ENCODE measurements around the gene TRIM22. TPM values are rescaled to one million over a fixed set of nuclear protein-coding genes. Genes with fewer than 3 reads are reported as not detected.
"Not testable (repeated sequence)": the region's sequence is repeated elsewhere in the genome, so short reads cannot be mapped to it uniquely, and the experiment has no call there.

The TRIM22 gene
- total RNA-seq, 1 donor from 2014 or later: 167 TPM

GRCh38 chr11:5713695-5714094 lies 24.1 kb downstream of the TRIM22 start:
- Histone ChIP-seq H3K9me3 (ENCODE audit: insufficient read depth, low read depth, low read length) (no peaks in the 10 kb centered on the region), H3K36me3 (ENCODE audit: insufficient read depth, low read length) (peaks cover 3% of the 10 kb centered on the region), H3K4me1 (ENCODE audit: insufficient read depth, low read length) (no peaks in the 10 kb centered on the region), H3K4me3 (ENCODE audit: insufficient read depth, low read depth, low read length) (no peak overlapping the region), H3K27me3 (ENCODE audit: insufficient read depth, low read length) (no peaks in the 10 kb centered on the region), H3K4me2 (ENCODE audit: low read length) (no peak overlapping the region), H3K27ac (ENCODE audit: low read depth, low read length) (no peak overlapping the region), H4K20me1 (ENCODE audit: insufficient read depth, low read length) (no peaks in the 10 kb centered on the region), H3K79me2 (ENCODE audit: insufficient read depth, low read length) (no peaks in the 10 kb centered on the region), H3K9ac (ENCODE audit: low read length) (no peak overlapping the region), H2AFZ (ENCODE audit: low read depth, low read length) (no peak overlapping the region)
- DNase-seq (ENCODE audit: low read depth) (peak; percentile 34), FAIRE-seq (no peak)
- Mint-ChIP-seq H3K36me3 (ENCODE audit: low read depth, unreplicated experiment) (peaks cover 12% of the 10 kb centered on the region), H3K27me3 (ENCODE audit: low read depth, unreplicated experiment) (no peaks in the 10 kb centered on the region), H3K4me3 (ENCODE audit: unreplicated experiment) (no peak overlapping the region), H3K4me1 (ENCODE audit: low read depth, unreplicated experiment) (no peaks in the 10 kb centered on the region), H3K9me3 (ENCODE audit: unreplicated experiment) (no peaks in the 10 kb centered on the region), H3K27ac (ENCODE audit: unreplicated experiment) (no peak overlapping the region)
- TF ChIP-seq CTCF (IDR thresholded peaks at IDR 0.05; ENCODE audit: insufficient read depth, low read depth, low read length) (no peak), EZH2 (IDR thresholded peaks at IDR 0.05; ENCODE audit: insufficient read depth, low read length) (no peak)

GRCh38 chr11:5716518-5716917 lies 26.9 kb downstream of the TRIM22 start:
- H2AFZ ChIP-seq (ENCODE audit: low read depth, low read length); H3K9ac ChIP-seq (ENCODE audit: low read length); H3K79me2 ChIP-seq (ENCODE audit: insufficient read depth, low read length); H3K27ac ChIP-seq (ENCODE audit: low read depth, low read length); H3K4me2 ChIP-seq (ENCODE audit: low read length); H3K4me1 Mint-ChIP-seq (ENCODE audit: low read depth, unreplicated experiment); H3K4me3 Mint-ChIP-seq (ENCODE audit: unreplicated experiment); H3K27me3 ChIP-seq (ENCODE audit: insufficient read depth, low read length); H3K27ac Mint-ChIP-seq (ENCODE audit: unreplicated experiment); DNase-seq (ENCODE audit: low read depth); H3K27me3 Mint-ChIP-seq (ENCODE audit: low read depth, unreplicated experiment); H3K9me3 Mint-ChIP-seq (ENCODE audit: unreplicated experiment); H3K36me3 ChIP-seq (ENCODE audit: insufficient read depth, low read length); FAIRE-seq; H3K36me3 Mint-ChIP-seq (ENCODE audit: low read depth, unreplicated experiment); H3K4me1 ChIP-seq (ENCODE audit: insufficient read depth, low read length); H3K9me3 ChIP-seq (ENCODE audit: insufficient read depth, low read depth, low read length); H4K20me1 ChIP-seq (ENCODE audit: insufficient read depth, low read length); H3K4me3 ChIP-seq (ENCODE audit: insufficient read depth, low read depth, low read length): not testable (repeated sequence)

GRCh38 chr11:5719703-5720495 lies 30.3 kb downstream of the TRIM22 start:
- Histone ChIP-seq H3K79me2 (ENCODE audit: insufficient read depth, low read length) (no peaks in the 10 kb centered on the region), H4K20me1 (ENCODE audit: insufficient read depth, low read length) (no peaks in the 10 kb centered on the region), H3K4me1 (ENCODE audit: insufficient read depth, low read length) (no peaks in the 10 kb centered on the region), H3K4me3 (ENCODE audit: insufficient read depth, low read depth, low read length) (no peak overlapping the region), H3K9me3 (ENCODE audit: insufficient read depth, low read depth, low read length) (no peaks in the 10 kb centered on the region), H3K27ac (ENCODE audit: low read depth, low read length) (no peak overlapping the region), H2AFZ (ENCODE audit: low read depth, low read length) (no peak overlapping the region), H3K36me3 (ENCODE audit: insufficient read depth, low read length) (no peaks in the 10 kb centered on the region), H3K9ac (ENCODE audit: low read length) (no peak overlapping the region), H3K27me3 (ENCODE audit: insufficient read depth, low read length) (no peaks in the 10 kb centered on the region), H3K4me2 (ENCODE audit: low read length) (no peak overlapping the region)
- TF ChIP-seq EZH2 (IDR thresholded peaks at IDR 0.05; ENCODE audit: insufficient read depth, low read length): no peak
- Mint-ChIP-seq H3K27ac (ENCODE audit: unreplicated experiment) (no peak overlapping the region), H3K4me1 (ENCODE audit: low read depth, unreplicated experiment) (no peaks in the 10 kb centered on the region), H3K4me3 (ENCODE audit: unreplicated experiment) (no peak overlapping the region), H3K9me3 (ENCODE audit: unreplicated experiment) (no peaks in the 10 kb centered on the region), H3K27me3 (ENCODE audit: low read depth, unreplicated experiment) (no peaks in the 10 kb centered on the region), H3K36me3 (ENCODE audit: low read depth, unreplicated experiment) (peaks cover 2% of the 10 kb centered on the region)
- FAIRE-seq (no peak), DNase-seq (ENCODE audit: low read depth) (no peak)
